GM12878 (cell line): ENCODE measurements around the gene TRIM45. TPM values are rescaled to one million over a fixed set of nuclear protein-coding genes. Genes with fewer than 3 reads are reported as not detected.

Experiments used
- ATAC-seq: fragments of 200-7000 bp; cut with Tn5 transposase; 3 replicates; pipeline ENCODE4 v1.9.1; 2020; ENCODE audit warnings: mild to moderate bottlenecking, moderate library complexity
- BruUV-seq: library from RNA; stranded (reverse); fragments of 400-500 nt; replicated peaks from 2 replicates; lab custom pipeline; 2021; lab: Mats Ljungman, UMichigan
- CTCF ChIA-PET: fragments of 300-600 bp; sonication (Branson Sonifier 250); formaldehyde crosslinking; extraction: SDS; loops from one replicate; lab custom pipeline; 2021; ENCODE audit warnings: inconsistent platforms; lab: Yijun Ruan, JAX
- POLR2A ChIA-PET: fragments of 350-600 bp; formaldehyde crosslinking; extraction: SDS; loops from one replicate; lab custom pipeline; 2021; ENCODE audit warnings: inconsistent platforms; lab: Charles Lee
- RAD21 ChIA-PET: fragments of 300-600 bp; sonication (Branson Sonifier 250); formaldehyde crosslinking; loops from one replicate; lab custom pipeline; 2023; ENCODE audit warnings: antibody characterized with exemption; ENCODE audit not compliant: unreplicated experiment; lab: Charles Lee
- SMC1A ChIA-PET: fragments of 300-600 bp; sonication (Branson Sonifier 250); formaldehyde crosslinking; loops from one replicate; lab custom pipeline; 2023; ENCODE audit not compliant: unreplicated experiment, uncharacterized antibody; lab: Charles Lee
- DNase-seq: peaks from one replicate; pipeline ENCODE4 v3.0.0-alpha.2; 2011; ENCODE audit warnings: low read depth, low spot score
- FAIRE-seq: peaks from 3 replicates; lab custom pipeline; 2011; peaks lifted over from hg19 to GRCh38; lab: Jason Lieb, UNC
- H2AFZ ChIP-seq: 2 replicates; pipeline ENCODE4 v1.6.0; 2011; ENCODE audit warnings: low read depth, low read length, control low read depth; ENCODE audit not compliant: control insufficient read depth
- H3K27ac ChIP-seq: 2 replicates; pipeline ENCODE4 v1.5.1; 2011; ENCODE audit warnings: control low read depth; ENCODE audit not compliant: control insufficient read depth, insufficient read depth
- H3K27me3 ChIP-seq, 2 experiments: replicated peaks in 1 of 2; 2 replicates each; pipeline versions ENCODE4 v1.6.0 to v1.6.1; 2011; ENCODE audit warnings: low read length in 1 of 2; ENCODE audit not compliant: control insufficient read depth in 2 of 2, insufficient read depth in 2 of 2
- H3K36me3 ChIP-seq, 2 experiments: 2 replicates each; pipeline ENCODE4 v1.5.1; 2011; ENCODE audit warnings: low read length in 1 of 2; ENCODE audit not compliant: control insufficient read depth in 2 of 2, insufficient read depth in 2 of 2
- H3K4me1 ChIP-seq: 2 replicates; pipeline ENCODE4 v1.6.1; 2011; ENCODE audit warnings: mild to moderate bottlenecking, low read length, moderate library complexity, mixed read lengths; ENCODE audit not compliant: control insufficient read depth, insufficient read depth
- H3K4me2 ChIP-seq: 2 replicates; pipeline ENCODE4 v1.6.0; 2011; ENCODE audit warnings: control low read depth; ENCODE audit not compliant: control insufficient read depth, insufficient read depth
- H3K4me3 ChIP-seq: fragments of 200-600 bp; sonication (generic); 2 replicates; pipeline ENCODE4 v1.5.1; 2016
- H3K79me2 ChIP-seq: 2 replicates; pipeline ENCODE4 v1.6.0; 2011; ENCODE audit warnings: low read length; ENCODE audit not compliant: control insufficient read depth, insufficient read depth
- H3K9ac ChIP-seq: 2 replicates; pipeline ENCODE4 v1.8.0; 2011; ENCODE audit warnings: low read length, control low read depth, mixed read lengths; ENCODE audit not compliant: control insufficient read depth, insufficient read depth
- H3K9me3 ChIP-seq: replicated peaks from 3 replicates; pipeline ENCODE4 v1.5.1; 2011; ENCODE audit warnings: mild to moderate bottlenecking, low read length; ENCODE audit not compliant: control insufficient read depth, insufficient read depth
- H4K20me1 ChIP-seq: 2 replicates; pipeline ENCODE4 v1.6.0; 2011; ENCODE audit not compliant: control insufficient read depth, insufficient read depth
- ELK1 ChIP-seq: IDR thresholded peaks from 2 replicates; pipeline ENCODE4 v1.6.1; 2012; ENCODE audit warnings: low read depth, low read length, improper control_type of control experiment
- EP300 ChIP-seq, 2 experiments: fragments of 150-350 bp in 1 of 2; IDR thresholded peaks; 2 replicates each; pipeline ENCODE4 v1.6.1; 2011 to 2012; ENCODE audit warnings: low read depth in 2 of 2, low read length in 2 of 2, borderline replicate concordance in 1 of 2, improper control_type of control experiment in 1 of 2, inconsistent platforms in 1 of 2; ENCODE audit not compliant: control insufficient read depth in 1 of 2
- GABPA ChIP-seq: IDR thresholded peaks from 2 replicates; pipeline ENCODE4 v1.6.1; 2014; ENCODE audit warnings: antibody characterized with exemption, low read depth, mild to moderate bottlenecking, inconsistent platforms
- PBX3 ChIP-seq: IDR thresholded peaks from 2 replicates; pipeline ENCODE4 v1.6.1; 2011; ENCODE audit warnings: mild to moderate bottlenecking, low read depth, low read length, moderate library complexity; ENCODE audit not compliant: insufficient replicate concordance
- RCOR1 ChIP-seq: conservative IDR thresholded peaks from 2 replicates; pipeline ENCODE4 v1.6.1; 2012; ENCODE audit warnings: low read depth, low read length, improper control_type of control experiment
- SMAD5 ChIP-seq: IDR thresholded peaks from 2 replicates; pipeline ENCODE4 v1.6.1; 2016; ENCODE audit warnings: antibody characterized with exemption, low read depth
- ZBTB40 ChIP-seq: fragments of 450-650 bp; IDR thresholded peaks from 2 replicates; pipeline ENCODE4 v1.6.1; 2016; ENCODE audit warnings: mild to moderate bottlenecking, moderate library complexity, borderline replicate concordance
- WGBS: methylation state at CpG from one replicate; pipeline ENCODE4 v1.1.6; 2016; ENCODE audit warnings: low lambda C conversion rate; ENCODE audit not compliant: insufficient replicate concordance, insufficient coverage; ENCODE audit errors: missing lambda C conversion rate; 5-methylcytosine and 5-hydroxymethylcytosine counted together
- in situ Hi-C: fragments of 300-500 bp; cut with MboI; formaldehyde crosslinking; loops from 9 replicates; pipeline ENCODE4 v1.14.3; 2018; ENCODE audit warnings: mixed read lengths
- intact Hi-C: fragments of 100-400 bp; cut with micrococcal nuclease; formaldehyde crosslinking; loops from one replicate; pipeline ENCODE4 v1.14.2; 2022; ENCODE audit not compliant: unreplicated experiment
- polyA plus RNA-seq, 11 experiments: library from polyadenylated mRNA; depleted of rRNA in 4 of 11; unstranded in 6 of 11; stranded (reverse) in 5 of 11; fragments of >200 nt; fragmentation: Nextera tagmentation in 4 of 11; fragmentation: Illumina TruSeq in 1 of 11; extraction: Ambion mirVana in 4 of 11; extraction: Trizol in 1 of 11; gene quantifications; 1 replicate in 1 of 11; 2 replicates in 10 of 11; pipeline versions ENCODE4 v1.2.1 to v1.2.3, GENCODE V29; 2011 to 2016; ENCODE audit warnings: inconsistent platforms in 2 of 11, missing spikeins in 2 of 11, low read depth in 1 of 11
- total RNA-seq, 4 experiments: library from RNA; depleted of rRNA in 3 of 4; stranded (reverse); fragments of >200 nt in 3 of 4; fragmentation: Illumina TruSeq in 1 of 4; extraction: Trizol in 1 of 4; gene quantifications; 2 replicates each; pipeline versions ENCODE4 v1.2.1 to v1.2.3, GENCODE V29; 2013 to 2021

TRIM45 gene
- total and polyA plus RNA-seq, 10 of the 15 experiments (the other 5 are each of a cell fraction or from before 2014, with no cell fraction given) = 0.31 to 0.86 (median 0.46) TPM

- no peak for TF ChIP-seq ZBTB40
These were observed 6.2 kb upstream of the TRIM45 start (continued) for GRCh38 chr1:117127795-117128194.

GRCh38 chr1:117124661-117125060 lies 3.1 kb upstream of the TRIM45 start:
- CTCF ChIA-PET = interaction anchor here (0.6 to 6.8 kb wide), 5 partner anchors 8 to 100 kb away, joined by 3 to 167 read pairs (median 3); no protein-coding TSS in a partner anchor
- no peak overlapping the region for H2AFZ ChIP-seq
- no peaks in the 10 kb centered on the region for H3K4me1 ChIP-seq
- SMC1A ChIA-PET = interaction anchor here (0.9 to 1.0 kb wide), 3 partner anchors 55 to 398 kb away, joined by 3 to 5 read pairs (median 3); no protein-coding TSS in a partner anchor
- no peaks in the 10 kb centered on the region for H3K79me2 ChIP-seq
- H3K9me3 ChIP-seq = no peaks in the 10 kb centered on the region
- in situ Hi-C loops (no loop called here), intact Hi-C loops (loop anchor here (5.0 kb wide), 3 partner anchors 158 to 552 kb away; partner anchors contain the start of gene CD58)
- H3K27me3 ChIP-seq = peaks cover 0 to 3% of the 10 kb centered on the region in 2 experiments; a peak in 2 of 4 replicates
- H4K20me1 ChIP-seq = no peaks in the 10 kb centered on the region
- POLR2A ChIA-PET = no interaction called here
- RAD21 ChIA-PET = interaction anchor here (0.8 to 1.1 kb wide), 2 partner anchors 11 to 58 kb away, joined by 3 read pairs; no protein-coding TSS in a partner anchor
- no TSS peak for BruUV-seq
- ATAC-seq = no peak
- WGBS = 0% methylated on average over 1 of the region's 1 CpG
- no peak overlapping the region for H3K4me3 ChIP-seq
- TF ChIP-seq PBX3 (no peak), SMAD5 (no peak), GABPA (no peak), ELK1 (no peak), EP300 (IDR thresholded peaks at IDR 0.05; ENCODE audit: borderline replicate concordance in 1 of 2, control insufficient read depth in 1 of 2, low read depth in 2 of 2, low read length in 2 of 2) (no peak), RCOR1 (no peak)
- no peak for FAIRE-seq
- no peak for DNase-seq
- H3K9ac ChIP-seq = no peak overlapping the region
- no peak overlapping the region for H3K4me2 ChIP-seq
- H3K36me3 ChIP-seq = no peaks in the 10 kb centered on the region
- H3K27ac ChIP-seq = no peak overlapping the region
